Stimulated activated CD8-positive, alpha-beta memory T cell treated with anti-CD3 and anti-CD28 coated beads, Interleukin-15, amount 100 ng/mL, for 48 hours (primary cell): ENCODE measurements around the gene CUX1.
"Not testable (repeated sequence)": the region's sequence is repeated elsewhere in the genome, so short reads cannot be mapped to it uniquely, and the experiment has no call there.

Source experiments
- DNase-seq, 2 donors: peaks; one replicate each; pipeline ENCODE4 v3.0.0-alpha.2; 2020; ENCODE audit warnings: low read depth in 2 of 2

CUX1 gene

GRCh38 chr7:101984133-101984879 lies 166.9 kb downstream of the CUX1 start:
- no peak for DNase-seq

GRCh38 chr7:101985057-101985902 lies 167.9 kb downstream of the CUX1 start:
- no peak for DNase-seq

GRCh38 chr7:101985903-101986734 lies 168.7 kb downstream of the CUX1 start:
- DNase-seq: no peak

- no peak for DNase-seq
Observed at GRCh38 chr7:101987494-101987893, 170.1 kb downstream of the CUX1 start.

GRCh38 chr7:101988060-101988459 lies 170.6 kb downstream of the CUX1 start:
- not testable (repeated sequence) for DNase-seq

GRCh38 chr7:101988513-101988912 lies 171.1 kb downstream of the CUX1 start:
- DNase-seq: no peak

GRCh38 chr7:101989101-101989500 lies 171.7 kb downstream of the CUX1 start:
- DNase-seq: no peak

GRCh38 chr7:101990811-101991418 lies 173.5 kb downstream of the CUX1 start:
- DNase-seq: no peak

GRCh38 chr7:101991860-101992259 lies 174.4 kb downstream of the CUX1 start:
- DNase-seq: no peak

GRCh38 chr7:101993311-101993710 lies 175.9 kb downstream of the CUX1 start:
- DNase-seq: no peak

GRCh38 chr7:101995121-101995520 lies 177.7 kb downstream of the CUX1 start:
- DNase-seq: no peak

- no peak for DNase-seq
Observed at GRCh38 chr7:101996131-101996691, 178.8 kb downstream of the CUX1 start.

- DNase-seq: no peak
Observed at GRCh38 chr7:101996876-101997275, 179.4 kb downstream of the CUX1 start.

GRCh38 chr7:101998029-101998905 lies 180.8 kb downstream of the CUX1 start:
- no peak for DNase-seq

GRCh38 chr7:101998906-101999240 lies 181.4 kb downstream of the CUX1 start:
- no peak for DNase-seq

GRCh38 chr7:101999393-101999792 lies 182.0 kb downstream of the CUX1 start:
- no peak for DNase-seq

GRCh38 chr7:102000123-102000522 lies 182.7 kb downstream of the CUX1 start:
- DNase-seq: no peak

- no peak for DNase-seq
Observed at GRCh38 chr7:102004229-102004628, 186.8 kb downstream of the CUX1 start.

- no peak for DNase-seq
Observed at GRCh38 chr7:102004848-102005247, 187.4 kb downstream of the CUX1 start.

GRCh38 chr7:102005933-102006480 lies 188.6 kb downstream of the CUX1 start:
- DNase-seq: no peak
